Ishikawa (cell line): ENCODE measurements around the gene SWT1.

ENCODE experiments used
- CEBPB ChIP-seq: IDR thresholded peaks from 2 replicates; pipeline ENCODE4 v1.6.1; 2012
- CREB1 ChIP-seq: IDR thresholded peaks from 2 replicates; pipeline ENCODE4 v1.6.1; 2012; ENCODE audit warnings: low read depth
- EGR1 ChIP-seq: IDR thresholded peaks from 2 replicates; pipeline ENCODE4 v1.6.1; 2012
- EP300 ChIP-seq: IDR thresholded peaks from 2 replicates; pipeline ENCODE4 v1.6.1; 2012; ENCODE audit warnings: borderline replicate concordance
- RAD21 ChIP-seq: IDR thresholded peaks from 2 replicates; pipeline ENCODE4 v1.6.1; 2012; ENCODE audit warnings: low read depth
- YY1 ChIP-seq: IDR thresholded peaks from 2 replicates; pipeline ENCODE4 v1.6.1; 2012; ENCODE audit warnings: low read depth
- ZBTB7A ChIP-seq: IDR thresholded peaks from 2 replicates; pipeline ENCODE4 v1.6.1; 2012; ENCODE audit warnings: low read depth

DNA sequence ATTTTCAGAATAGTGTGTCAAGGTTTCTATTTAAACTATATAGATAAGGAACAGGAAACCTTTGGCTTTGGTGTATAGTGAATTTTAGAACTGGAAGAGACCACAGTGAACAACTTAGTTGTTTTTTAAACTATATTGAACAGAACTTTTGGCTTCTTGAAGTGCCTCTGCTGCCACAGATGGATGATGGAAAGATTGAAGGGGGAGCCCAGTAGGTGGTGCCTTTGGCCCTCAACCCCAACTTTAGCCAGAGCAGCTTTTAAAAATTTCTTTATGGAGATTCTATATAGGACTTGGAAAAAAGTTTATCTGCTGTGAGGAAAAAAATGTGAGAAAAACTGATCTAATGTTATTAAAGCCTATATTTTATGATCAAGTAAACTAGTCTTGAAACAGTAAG lies 50.2 kb downstream of the SWT1 start:
- TF ChIP-seq RAD21: no peak
- TF ChIP-seq EP300: no peak
- TF ChIP-seq CEBPB: no peak
- no peak for TF ChIP-seq EGR1
- TF ChIP-seq CREB1: no peak
- TF ChIP-seq YY1: no peak
- no peak for TF ChIP-seq ZBTB7A
